NCI-H226 (cell line): ENCODE results near the gene ZMYND11.
"Not testable (repeated sequence)": the region's sequence is repeated elsewhere in the genome, so short reads cannot be mapped to it uniquely, and the experiment has no call there.

Experiments
- DNase-seq: peaks from one replicate; pipeline ENCODE4 v3.0.0-alpha.2; 2015

ZMYND11 gene

DNA sequence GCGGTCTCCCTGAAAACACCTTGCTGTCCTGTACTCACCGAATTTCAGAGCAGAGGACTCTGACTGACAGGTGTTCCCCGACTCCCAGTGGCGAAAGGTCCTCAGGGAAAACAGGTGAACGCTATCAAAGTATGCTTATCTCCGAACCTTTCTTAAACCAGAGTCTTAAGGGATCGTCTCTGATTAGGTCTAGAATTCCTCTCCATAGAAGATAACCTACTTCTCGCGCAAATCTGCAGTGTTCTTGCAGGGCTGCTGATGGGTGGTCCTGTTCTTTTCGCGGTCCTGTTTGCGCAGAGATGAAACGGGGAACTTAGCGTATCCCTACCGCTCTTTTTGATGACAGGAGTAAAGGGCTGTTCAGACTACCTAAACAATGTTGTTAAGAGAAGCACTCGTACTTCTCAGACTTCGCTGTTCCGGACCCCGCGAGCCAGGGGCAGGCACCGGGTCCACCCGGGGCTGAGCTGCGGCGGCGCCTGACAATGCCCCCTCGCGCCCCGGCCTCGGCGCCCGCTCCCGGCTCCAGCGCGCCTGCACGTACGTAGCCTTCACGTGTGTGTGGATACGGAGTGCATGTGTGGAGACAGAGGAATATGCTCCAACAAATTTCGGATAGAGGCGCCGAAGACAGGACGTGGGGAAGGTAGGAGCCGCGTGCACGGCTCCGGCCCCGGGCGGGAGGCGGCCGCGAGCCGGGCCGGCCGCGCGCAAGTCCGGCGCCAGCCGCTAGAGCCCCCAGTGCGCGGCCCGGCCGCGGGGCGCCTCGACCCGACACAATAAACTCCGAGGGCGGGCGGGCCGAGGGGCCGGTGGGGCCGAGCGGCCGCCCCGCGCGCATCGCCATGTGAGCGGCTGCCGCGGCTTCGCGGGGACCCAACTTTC, 766 bp upstream of the ZMYND11 start:
- DNase-seq, result no peak

DNA sequence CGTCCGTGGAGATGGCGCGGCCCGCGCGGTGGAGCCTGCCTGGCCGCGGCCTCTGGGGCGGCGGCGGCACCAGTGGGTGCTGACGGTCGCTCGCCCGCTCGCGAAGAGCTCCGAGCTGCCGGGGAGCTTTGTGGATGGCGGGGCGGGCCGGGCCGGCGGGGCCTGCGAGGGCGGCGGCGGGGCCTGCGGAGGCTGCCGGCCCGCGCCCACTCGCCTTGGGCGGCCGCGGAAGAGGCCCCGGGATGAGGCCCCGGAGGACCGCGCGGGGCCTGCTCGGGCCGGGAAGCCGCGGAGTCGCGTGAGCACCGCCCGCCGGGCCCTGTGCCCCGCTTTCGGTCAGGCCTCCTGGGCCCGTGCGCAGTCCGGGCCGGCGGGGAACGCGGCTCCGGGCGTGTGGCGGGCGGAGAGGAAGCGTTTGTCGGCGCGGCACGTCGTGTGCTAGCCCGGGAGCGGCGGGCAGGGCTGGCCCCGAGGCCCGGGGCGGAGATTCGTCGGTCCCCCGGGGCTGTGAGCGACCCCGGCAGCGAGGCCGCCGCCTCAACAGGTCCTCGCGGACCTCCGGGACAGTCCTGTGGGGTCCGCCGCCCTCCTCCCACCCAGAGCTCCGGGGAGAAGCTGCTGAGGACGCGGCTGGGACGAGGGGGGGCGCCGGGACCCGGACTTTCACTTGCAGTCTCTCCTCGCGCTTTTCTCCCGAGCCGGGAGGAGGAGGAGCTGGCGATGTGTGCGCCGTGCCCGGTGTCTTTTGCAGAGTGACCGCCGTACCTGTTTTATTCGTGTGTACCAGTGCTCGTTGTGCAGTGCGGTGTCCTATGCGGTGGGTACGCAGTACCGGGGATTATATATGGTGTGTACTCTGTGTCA, 578 bp downstream of the ZMYND11 start:
- DNase-seq, result peak; percentile 13

DNA sequence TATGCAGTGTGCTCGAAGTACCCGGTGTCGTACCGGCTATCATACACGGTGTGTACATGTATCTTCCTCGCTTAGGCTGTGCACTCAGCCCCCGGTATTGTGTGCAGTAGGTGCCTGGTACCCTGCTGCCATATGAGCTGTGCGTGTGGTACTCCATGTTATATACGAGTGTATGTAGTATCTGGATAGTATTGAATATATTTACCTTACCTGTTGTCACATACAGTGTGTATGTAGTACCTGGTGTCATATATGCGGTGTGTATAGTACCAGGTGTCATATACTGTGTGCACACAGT, 1.2 kb downstream of the ZMYND11 start:
- DNase-seq, result peak; percentile 1

GRCh38 chr10:137031-137430, 1.8 kb downstream of the ZMYND11 start:
- peak; percentile 26 for DNase-seq

DNA sequence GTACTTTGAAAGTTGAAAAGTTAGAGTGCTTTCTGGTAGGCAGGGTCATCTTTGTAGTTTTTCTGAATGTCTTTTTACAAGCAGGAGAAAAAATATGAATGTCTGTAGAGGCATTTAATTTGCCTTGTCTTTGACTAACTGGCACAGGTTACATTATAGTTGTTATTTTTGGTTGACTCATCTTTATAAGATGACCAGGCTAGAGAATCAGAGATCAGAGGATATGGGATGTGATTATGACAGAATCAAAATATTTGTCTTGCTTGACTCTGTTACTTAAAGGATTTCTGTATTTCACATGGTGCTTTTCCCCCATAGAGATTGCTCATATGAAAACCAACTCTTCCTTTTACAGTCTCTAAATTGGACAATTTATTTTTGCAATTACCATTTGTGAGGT, 2.4 kb downstream of the ZMYND11 start:
- DNase-seq, result peak; percentile 1

- no peak for DNase-seq
These were observed 7.1 kb downstream of the ZMYND11 start for GRCh38 chr10:142371-142770.

- DNase-seq, result no peak
These were observed 17.7 kb downstream of the ZMYND11 start for GRCh38 chr10:152915-153314.

DNA sequence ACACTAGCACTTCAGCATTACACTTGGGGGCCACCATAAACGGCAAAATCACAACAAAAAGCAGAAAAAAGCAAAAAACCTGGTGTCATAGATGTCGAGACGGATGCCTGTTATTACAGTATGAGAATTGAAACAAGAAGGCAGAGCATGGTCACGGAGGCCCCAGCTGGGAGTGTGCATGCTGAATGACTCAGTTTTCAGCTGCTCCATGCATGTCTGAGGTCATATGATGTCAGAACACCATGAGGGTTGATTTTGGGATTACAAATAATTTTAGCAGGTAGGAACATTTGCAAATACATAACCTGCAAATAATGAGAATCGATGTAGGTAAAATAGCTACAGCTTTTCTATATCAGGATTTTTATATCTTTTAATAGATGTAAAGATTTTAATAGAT, 19.1 kb downstream of the ZMYND11 start:
- peak; percentile 3 for DNase-seq

DNA sequence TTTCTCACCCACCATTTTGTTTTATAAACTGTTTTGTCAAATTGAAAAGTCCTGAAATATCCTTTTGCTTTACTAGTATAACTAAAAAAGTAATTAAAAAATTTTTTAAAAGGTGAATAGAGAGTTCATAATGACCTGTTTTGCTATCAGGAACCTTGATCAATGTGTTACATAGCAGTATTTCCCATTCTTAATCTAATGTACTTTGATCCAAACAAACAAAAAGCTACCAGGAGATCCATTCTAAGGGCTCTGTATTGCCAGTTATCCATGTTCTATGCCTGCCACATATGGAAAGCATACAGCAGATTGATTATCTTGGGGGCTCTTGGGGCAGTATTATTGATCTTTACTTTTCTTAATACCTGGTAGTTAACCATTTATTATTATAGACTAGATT, 32.1 kb downstream of the ZMYND11 start:
- DNase-seq, result no peak

DNA sequence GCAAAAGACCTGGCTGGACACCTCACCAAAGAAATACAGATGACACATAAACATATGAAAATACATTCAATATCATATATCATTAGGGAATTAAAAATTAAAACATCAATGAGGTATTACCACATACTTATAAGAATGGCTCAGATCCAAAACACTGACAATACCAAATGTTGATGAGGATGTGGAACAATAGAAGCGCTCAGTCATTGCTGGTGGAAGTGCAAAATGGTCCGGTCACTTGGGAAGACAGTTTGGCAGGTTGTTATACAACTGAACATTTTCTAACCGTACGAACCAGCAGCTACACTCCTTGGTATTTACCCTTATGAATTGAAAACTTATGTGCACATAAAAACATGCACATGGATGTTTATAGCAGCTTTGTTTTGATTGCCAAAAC, 38.5 kb downstream of the ZMYND11 start:
- DNase-seq, result no peak

DNA sequence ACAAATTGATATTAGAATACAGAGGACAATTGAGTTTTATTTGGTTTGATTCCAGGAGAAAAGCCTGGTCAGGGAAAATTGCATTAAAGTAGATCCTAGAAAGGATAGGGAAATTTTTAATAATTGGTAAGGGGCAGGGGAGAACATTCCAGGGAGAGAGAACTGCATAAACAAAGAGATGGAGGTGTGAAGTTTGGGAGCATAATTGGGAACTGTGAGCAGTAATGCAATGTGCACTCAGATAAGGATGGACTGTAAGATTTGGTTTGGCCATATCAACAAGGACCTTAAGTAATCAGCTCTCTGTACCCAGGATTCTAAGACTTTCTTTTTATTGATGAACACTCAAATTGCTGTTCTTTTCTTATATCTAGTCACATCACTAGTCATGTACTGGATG, 41.4 kb downstream of the ZMYND11 start:
- DNase-seq, result no peak

DNA sequence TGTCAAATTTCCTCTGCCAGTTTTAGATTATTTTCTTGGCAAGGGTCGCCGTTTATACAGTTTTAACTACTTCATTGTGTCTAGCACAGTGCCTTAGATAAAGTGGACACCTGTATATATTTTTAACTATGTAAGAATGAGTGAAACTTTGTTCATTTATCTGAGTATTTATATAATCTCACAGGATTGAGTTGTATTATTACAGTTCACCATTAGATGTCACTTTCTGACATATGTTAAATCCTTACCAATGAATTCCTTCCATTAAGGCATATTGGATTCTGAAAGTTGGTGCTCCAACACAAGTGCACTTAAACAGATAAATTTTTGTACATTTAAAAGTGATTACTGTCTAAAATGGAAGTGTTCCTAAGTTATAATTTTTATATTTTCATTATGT, 43.0 kb downstream of the ZMYND11 start:
- no peak for DNase-seq

GRCh38 chr10:178723-179122, 43.5 kb downstream of the ZMYND11 start:
- DNase-seq, result no peak

DNA sequence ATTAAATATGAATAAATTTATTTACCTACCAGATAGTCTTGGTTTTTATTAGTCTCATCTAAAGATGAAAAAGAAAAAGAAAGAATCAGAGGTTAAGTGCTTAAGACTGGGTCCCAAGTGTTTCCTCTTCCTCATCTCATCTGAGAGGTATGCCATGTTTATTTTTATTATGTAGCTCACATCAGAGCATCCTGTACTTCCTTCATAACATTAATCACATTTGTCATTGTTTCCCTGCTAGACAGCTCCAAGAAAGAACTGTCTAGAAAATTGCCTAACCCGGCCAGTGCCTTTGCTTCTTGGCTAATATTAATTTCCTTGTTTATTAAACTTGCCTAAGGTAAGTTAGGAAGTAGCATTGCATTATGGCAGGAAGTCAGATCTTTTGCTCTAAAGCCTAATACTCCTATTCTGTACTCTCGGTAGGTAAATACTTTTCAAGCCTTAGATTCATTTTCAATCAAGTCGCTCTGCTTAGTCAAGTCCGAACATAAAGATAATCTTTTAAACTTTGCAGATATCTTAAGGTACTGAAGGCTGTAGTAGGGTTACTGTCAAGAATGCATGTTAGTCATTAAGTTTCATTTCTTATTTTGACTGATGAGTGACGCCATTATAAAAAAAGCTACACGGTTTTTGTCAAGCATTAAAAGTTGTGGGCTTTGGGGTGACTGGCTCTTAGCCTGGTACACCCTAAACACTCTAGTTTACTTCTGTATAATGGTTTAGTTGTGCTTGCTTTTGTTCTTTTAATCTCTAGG, 47.4 kb downstream of the ZMYND11 start:
- peak; percentile 2 for DNase-seq

DNA sequence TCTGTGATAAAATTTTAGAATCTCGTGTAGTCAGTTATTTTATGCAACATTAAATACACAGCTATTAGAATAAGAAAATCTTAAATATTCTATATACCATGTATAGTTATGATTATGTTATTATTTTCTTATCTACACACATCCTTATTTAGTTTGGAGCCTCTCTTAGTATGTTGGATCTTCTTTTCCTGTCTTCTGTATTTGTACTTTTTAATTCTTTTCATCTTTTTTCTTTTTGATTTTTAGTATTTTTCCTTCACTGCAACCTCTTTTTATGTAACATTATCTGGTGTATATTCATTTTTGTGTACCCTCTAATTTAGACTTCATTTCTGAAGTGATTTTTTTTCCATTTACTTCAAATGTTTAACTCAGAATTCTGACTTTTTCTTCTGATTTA, 48.9 kb downstream of the ZMYND11 start:
- no peak for DNase-seq

DNA sequence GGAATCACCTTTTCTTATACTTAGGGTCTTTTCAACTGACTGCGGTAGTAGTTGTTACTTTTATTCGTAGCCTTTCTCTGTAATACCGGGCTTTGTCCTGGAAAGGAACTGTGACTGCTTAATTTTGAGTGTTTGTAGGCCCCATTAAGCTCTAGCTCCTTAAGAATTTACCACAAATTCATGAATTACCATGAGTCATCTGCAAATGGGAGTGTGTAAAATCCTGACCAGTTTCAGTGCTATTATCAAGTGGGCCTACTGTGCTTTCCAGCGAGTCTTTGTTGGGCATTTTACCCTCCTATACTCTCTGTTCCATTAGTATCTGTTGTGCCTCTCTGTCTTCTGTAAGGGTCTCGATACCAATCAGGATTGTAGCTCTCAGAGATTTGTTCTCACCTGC, 49.7 kb downstream of the ZMYND11 start:
- no peak for DNase-seq

DNA sequence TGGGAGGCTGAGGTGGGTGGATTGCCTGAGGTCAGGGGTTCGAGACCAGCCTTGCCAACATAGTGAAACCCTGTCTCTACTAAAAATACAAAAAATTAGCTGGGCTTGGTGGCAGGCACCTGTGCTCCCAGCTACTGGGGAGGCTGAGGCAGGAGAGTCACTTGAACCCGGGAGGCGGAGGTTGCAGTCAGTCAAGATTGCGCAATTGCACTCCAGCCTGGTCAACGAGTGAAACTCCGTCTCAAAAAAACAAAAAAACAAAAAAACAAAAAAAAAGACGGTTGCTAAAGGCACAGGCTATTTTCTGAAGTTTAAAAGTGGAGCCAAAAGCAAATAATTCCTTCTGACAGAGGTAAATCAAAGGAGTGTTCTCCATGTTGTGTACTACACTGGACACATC, 50.3 kb downstream of the ZMYND11 start:
- DNase-seq, result not testable (repeated sequence)

DNA sequence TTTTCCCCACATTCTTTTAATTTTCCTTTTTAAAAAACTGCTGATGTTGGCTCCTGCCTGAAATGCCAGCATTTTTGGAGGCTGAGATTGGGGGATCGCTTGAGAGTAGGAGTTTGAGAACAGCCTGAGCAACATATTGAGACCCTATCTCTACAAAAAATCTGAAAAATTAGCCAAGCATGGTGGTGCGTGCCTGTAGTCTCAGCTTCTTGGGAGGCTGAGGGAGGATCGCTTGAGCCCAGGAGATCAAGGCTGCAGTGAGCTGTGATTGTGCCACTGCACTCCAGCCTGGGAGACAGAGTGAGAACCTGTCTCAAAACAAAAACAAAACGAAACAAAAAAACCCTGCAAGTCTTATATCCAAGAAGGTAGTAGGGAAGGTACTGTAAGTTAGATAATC, 51.7 kb downstream of the ZMYND11 start:
- no peak for DNase-seq

- DNase-seq, result no peak
These were observed 53.3 kb downstream of the ZMYND11 start for GRCh38 chr10:188546-188945.

DNA sequence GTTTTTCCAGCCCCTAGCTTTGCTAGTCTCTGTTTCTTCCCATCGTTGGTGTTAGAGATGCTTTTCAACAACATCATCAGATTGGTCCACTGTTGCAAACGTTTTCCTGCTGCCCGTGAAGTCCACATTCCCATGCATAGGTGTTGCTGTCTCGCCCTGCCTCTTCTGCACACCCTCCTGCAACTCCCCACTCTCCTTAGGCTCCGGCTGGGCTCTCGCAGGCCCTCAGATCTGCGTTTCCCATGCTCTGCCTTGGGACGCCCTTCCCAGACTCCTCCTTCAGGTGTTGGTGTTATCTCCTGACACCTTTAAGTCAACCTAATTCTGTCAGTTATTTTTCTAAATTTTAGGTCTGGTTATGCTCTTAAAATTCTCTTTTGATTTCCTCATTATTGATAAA, 55.0 kb downstream of the ZMYND11 start:
- no peak for DNase-seq

GRCh38 chr10:191703-192518, 56.7 kb downstream of the ZMYND11 start:
- peak; percentile 24 for DNase-seq

- no peak for DNase-seq
These were observed 59.0 kb downstream of the ZMYND11 start for GRCh38 chr10:194281-194680.

- peak; percentile 23 for DNase-seq
These were observed 65.2 kb downstream of the ZMYND11 start for GRCh38 chr10:200405-200804.
